ENCODE results near the gene RUNX2. TPM values are rescaled to one million over a fixed set of nuclear protein-coding genes. Genes with fewer than 3 reads are reported as not detected.

Gene RUNX2
- total and polyA plus RNA-seq, 2 of the 8 experiments (the other 6 are each of a cell fraction or from before 2014, with no cell fraction given), result 0.26 to 1.2 TPM

GRCh38 chr6:45371924-45372573, 43.9 kb downstream of the RUNX2 start (continued):
- TF ChIP-seq CTCF (IDR thresholded peaks at IDR 0.05; ENCODE audit: control extremely low read depth in 1 of 3, insufficient read depth in 1 of 3, low read depth in 1 of 3, low read length in 3 of 3), result no peak

Data from H1 (cell line).